PFSK-1 (cell line): ENCODE data around the gene LCN12.

Source experiments
- FOXP2 ChIP-seq: optimal IDR thresholded peaks from 2 replicates; pipeline ENCODE3; 2011; ENCODE audit warnings: borderline replicate concordance, control low read depth, inconsistent platforms; ENCODE audit not compliant: insufficient read depth; ENCODE audit errors: extremely low read length, extremely low read depth
- POLR2AphosphoS5 ChIP-seq: IDR thresholded peaks from 2 replicates; pipeline ENCODE4 v1.6.1; 2012; ENCODE audit warnings: low read depth, mild to moderate bottlenecking, control low read depth, low read length, moderate library complexity
- SIN3A ChIP-seq: IDR thresholded peaks from 2 replicates; pipeline ENCODE4 v1.6.1; 2012; ENCODE audit warnings: mild to moderate bottlenecking, low read length, moderate library complexity, borderline replicate concordance; ENCODE audit not compliant: insufficient read depth
- TAF1 ChIP-seq: IDR thresholded peaks from 2 replicates; pipeline ENCODE4 v1.6.1; 2012; ENCODE audit warnings: low read length, control low read depth, borderline replicate concordance; ENCODE audit not compliant: insufficient read depth
- TF ChIP-seq, protein P1 (sequence below), 2 experiments: IDR thresholded peaks; 2 replicates each; pipeline versions ENCODE4 v1.6.1 to v1.8.0; 2011 to 2012; ENCODE audit warnings: low read depth in 2 of 2, low read length in 2 of 2, control low read depth in 1 of 2, inconsistent platforms in 1 of 2, mild to moderate bottlenecking in 1 of 2, moderate library complexity in 1 of 2; ENCODE audit not compliant: insufficient read depth in 1 of 2

The LCN12 gene

DNA sequence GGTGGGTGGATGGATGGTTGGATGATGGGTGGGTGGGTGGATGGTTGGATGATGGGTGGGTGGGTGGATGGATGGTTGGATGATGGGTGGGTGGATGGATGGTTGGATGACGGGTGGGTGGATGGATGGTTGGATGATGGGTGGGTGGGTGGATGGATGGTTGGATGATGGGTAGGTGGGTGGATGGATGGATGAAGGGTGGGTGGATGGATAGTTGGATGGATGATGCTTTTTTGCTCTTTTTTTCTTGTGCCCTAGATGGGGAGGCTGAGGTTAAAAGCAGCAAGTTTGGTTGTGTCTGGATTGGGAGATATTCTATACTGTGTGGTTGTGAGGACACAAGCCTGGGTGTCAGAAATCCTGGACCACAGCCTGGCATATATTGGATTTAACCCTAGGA is 5.4 kb downstream of the LCN12 start:
- TF ChIP-seq FOXP2 (no peak), TAF1 (no peak), SIN3A (no peak), POLR2AphosphoS5 (no peak)
- TF ChIP-seq, protein P1, sequence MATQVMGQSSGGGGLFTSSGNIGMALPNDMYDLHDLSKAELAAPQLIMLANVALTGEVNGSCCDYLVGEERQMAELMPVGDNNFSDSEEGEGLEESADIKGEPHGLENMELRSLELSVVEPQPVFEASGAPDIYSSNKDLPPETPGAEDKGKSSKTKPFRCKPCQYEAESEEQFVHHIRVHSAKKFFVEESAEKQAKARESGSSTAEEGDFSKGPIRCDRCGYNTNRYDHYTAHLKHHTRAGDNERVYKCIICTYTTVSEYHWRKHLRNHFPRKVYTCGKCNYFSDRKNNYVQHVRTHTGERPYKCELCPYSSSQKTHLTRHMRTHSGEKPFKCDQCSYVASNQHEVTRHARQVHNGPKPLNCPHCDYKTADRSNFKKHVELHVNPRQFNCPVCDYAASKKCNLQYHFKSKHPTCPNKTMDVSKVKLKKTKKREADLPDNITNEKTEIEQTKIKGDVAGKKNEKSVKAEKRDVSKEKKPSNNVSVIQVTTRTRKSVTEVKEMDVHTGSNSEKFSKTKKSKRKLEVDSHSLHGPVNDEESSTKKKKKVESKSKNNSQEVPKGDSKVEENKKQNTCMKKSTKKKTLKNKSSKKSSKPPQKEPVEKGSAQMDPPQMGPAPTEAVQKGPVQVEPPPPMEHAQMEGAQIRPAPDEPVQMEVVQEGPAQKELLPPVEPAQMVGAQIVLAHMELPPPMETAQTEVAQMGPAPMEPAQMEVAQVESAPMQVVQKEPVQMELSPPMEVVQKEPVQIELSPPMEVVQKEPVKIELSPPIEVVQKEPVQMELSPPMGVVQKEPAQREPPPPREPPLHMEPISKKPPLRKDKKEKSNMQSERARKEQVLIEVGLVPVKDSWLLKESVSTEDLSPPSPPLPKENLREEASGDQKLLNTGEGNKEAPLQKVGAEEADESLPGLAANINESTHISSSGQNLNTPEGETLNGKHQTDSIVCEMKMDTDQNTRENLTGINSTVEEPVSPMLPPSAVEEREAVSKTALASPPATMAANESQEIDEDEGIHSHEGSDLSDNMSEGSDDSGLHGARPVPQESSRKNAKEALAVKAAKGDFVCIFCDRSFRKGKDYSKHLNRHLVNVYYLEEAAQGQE (IDR thresholded peaks at IDR 0.05; ENCODE audit: insufficient read depth in 1 of 2, low read depth in 2 of 2, low read length in 2 of 2): no peak

DNA sequence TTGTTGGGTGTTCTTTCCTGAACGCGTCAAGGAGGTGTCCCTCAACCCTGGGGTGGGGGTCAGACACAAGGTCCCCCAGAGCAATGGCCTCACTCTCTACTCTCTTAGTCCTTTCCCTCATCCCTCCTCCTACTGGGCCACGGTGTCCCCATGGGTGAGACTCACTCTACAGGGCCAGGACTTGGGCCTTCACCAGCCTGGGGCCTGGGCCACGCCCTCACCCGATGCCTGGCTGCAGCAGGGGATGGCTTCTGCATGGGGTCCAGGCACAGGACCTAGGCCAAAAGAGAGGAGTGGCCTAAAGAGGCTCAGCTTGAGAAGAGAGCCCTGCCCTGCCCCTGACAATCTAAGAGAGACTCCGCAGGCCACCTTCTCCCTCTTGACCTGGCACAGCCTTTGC is 5.8 kb downstream of the LCN12 start:
- TF ChIP-seq SIN3A (no peak), TAF1 (no peak), FOXP2 (no peak), POLR2AphosphoS5 (no peak)
- TF ChIP-seq, protein P1 (IDR thresholded peaks at IDR 0.05; ENCODE audit: insufficient read depth in 1 of 2, low read depth in 2 of 2, low read length in 2 of 2): no peak

DNA sequence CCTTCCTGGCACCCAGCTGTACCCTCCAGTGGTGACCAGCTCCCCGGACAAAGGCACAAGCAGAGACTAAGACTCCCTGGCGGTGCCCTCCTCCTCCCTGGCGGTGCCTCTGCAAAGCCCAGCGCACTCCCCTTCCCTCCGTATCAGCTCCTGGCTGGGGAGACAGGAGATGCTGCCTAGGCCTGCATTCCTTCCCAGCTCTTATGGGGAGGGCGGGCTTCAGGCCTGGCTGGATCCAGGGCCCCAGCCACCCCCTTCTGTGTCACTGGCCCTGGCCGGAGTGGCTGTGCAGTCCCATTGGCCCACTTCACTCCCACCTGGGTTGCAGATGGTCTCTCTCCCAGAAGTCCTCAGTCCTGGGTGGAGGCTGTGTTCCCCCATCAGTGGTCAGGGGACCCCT is 6.4 kb downstream of the LCN12 start:
- TF ChIP-seq FOXP2: no peak

DNA sequence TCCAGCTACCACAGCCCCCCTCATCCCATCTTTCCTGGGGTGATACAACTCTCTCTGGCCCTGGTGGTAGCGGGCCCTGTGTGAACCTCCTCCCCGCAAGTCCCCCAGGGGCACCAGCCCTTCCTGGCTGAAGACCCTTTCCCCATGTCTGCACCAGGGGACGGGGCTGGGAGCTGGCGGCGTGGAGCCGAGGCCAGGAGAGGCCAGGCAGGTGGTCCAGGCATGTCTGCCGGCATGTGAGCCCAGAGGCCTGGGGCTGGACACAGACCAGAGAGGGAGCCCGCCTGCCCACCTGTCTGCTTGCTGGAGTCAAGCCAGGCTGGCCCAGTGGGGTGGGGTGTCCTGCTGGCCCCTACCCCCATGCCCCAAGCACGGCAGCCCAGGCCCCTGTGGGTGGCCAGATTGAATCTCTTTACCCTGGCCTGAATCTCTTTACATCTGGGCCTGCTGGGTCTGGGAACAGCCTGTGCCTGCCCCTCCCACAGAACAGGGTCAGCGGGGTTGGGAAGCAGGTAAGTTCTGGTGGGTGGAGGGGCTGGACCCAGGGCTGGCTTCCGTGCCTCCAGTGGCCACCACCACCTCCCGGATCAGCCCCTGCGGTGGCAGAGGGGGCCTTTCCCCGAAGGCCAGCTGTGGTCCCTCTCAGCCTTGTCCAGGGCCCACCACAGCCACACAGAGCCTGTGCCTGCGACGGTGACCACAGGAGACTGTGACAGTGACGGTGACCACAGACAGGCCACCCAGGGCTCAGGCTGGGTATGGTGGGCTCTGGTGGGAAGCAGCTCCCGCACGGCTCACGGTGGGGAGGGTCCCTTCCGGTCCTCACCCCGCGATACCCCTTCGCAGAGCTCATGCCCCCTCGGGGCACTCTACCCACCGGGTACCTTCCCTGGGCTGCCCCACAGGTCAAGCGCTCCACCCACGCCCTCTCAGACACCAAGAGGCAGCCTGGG is 7.1 kb downstream of the LCN12 start:
- TF ChIP-seq, protein P1 (IDR thresholded peaks at IDR 0.05; ENCODE audit: insufficient read depth in 1 of 2, low read depth in 2 of 2, low read length in 2 of 2): no peak
- no peak for TF ChIP-seq POLR2AphosphoS5
- TF ChIP-seq SIN3A: no peak
- TF ChIP-seq FOXP2: no peak
- no peak for TF ChIP-seq TAF1

DNA sequence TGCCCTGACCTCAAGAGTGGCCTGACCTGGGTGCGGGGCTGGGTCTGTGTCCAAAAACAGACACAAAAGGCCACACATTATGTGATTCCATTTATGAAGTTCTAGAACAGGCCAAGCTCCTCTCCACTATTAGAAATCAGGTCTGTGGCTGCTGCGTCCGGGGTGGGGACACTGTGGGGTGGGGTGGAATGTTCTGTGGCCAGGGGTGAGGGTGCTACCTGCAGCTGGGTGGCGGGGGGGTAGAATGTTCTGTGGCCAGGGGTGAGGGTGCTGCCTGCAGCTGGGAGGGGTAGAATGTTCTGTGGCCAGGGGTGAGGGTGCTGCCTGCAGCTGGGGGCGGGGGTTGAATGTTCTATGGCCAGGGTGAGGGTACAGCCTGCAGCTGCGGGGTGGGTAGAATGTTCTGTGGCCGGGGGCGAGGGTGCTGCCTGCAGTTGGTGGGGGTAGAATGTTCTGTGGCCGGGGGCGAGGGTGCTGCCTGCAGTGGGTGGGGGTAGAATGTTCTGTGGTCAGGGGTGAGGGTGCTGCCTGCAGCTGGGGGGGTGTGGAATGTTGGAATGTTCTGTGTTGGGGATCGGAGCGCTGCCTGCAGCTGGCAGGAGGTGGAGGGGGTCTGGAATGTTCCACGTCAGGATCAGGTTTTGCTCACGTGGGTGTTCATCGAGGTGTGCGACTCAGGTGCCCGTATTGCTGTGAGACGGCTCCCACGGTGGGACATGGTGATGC is 8.3 kb downstream of the LCN12 start:
- TF ChIP-seq TAF1 (no peak), SIN3A (no peak), FOXP2 (no peak), POLR2AphosphoS5 (no peak)
- TF ChIP-seq, protein P1 (IDR thresholded peaks at IDR 0.05; ENCODE audit: insufficient read depth in 1 of 2, low read depth in 2 of 2, low read length in 2 of 2): no peak
